HG03342 (cell line): ENCODE results near the gene ILK.

ENCODE experiments used
- ATAC-seq: cut with Tn5 transposase; IDR thresholded peaks from one replicate; pipeline ENCODE4 v1.9.1; 2021; ENCODE audit warnings: mild to moderate bottlenecking, moderate library complexity; ENCODE audit not compliant: unreplicated experiment

The ILK gene

DNA sequence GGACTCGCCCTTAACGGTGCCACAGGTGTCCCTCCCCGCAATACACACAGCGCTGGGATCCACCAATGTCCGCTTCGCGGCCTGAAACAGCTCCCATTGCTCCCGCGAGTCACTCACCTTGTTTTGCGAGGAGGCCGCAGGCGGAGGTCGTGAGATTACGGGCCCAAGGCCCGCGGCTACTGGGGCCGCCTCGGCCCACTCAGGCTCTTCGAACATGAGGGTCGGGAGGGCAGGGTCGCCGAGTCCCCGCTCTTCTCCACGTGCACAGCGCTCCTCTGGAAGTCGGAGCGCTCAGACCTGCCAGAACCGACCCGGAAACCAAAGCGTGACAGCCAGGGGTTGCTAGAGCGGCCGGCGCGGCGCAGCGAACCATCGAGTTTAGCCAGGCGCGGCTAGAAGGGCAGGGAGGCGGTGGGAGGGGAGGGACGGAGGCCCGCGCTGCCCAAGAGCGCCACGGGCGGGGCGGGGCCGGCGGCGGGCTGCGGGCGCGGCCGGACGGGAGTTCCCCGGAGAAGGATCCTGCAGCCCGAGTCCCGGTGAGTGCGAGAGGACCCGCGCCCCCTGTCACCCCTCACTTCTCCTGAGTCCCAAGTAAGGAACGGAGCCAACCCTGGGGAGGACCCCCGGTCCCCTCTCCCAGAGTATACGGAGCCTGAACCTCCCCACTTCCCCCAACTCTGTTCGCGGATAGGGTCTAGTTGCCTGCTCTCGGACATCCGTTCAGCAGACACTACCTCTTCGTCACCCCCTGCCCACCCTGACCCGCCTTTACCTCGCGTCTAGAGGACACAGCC, at the start of gene ILK, which contains the start of gene RRP8:
TSS of gene ILK (plus strand) at position 488 of the 794 bp plus-strand sequence. CDS start 498 bp downstream, outside the sequence.
TSS of gene RRP8 (minus strand) at position 330 of the 794 bp plus-strand sequence. CDS start at position 216, 114 bp downstream.
- ATAC-seq = peak; percentile 78

DNA sequence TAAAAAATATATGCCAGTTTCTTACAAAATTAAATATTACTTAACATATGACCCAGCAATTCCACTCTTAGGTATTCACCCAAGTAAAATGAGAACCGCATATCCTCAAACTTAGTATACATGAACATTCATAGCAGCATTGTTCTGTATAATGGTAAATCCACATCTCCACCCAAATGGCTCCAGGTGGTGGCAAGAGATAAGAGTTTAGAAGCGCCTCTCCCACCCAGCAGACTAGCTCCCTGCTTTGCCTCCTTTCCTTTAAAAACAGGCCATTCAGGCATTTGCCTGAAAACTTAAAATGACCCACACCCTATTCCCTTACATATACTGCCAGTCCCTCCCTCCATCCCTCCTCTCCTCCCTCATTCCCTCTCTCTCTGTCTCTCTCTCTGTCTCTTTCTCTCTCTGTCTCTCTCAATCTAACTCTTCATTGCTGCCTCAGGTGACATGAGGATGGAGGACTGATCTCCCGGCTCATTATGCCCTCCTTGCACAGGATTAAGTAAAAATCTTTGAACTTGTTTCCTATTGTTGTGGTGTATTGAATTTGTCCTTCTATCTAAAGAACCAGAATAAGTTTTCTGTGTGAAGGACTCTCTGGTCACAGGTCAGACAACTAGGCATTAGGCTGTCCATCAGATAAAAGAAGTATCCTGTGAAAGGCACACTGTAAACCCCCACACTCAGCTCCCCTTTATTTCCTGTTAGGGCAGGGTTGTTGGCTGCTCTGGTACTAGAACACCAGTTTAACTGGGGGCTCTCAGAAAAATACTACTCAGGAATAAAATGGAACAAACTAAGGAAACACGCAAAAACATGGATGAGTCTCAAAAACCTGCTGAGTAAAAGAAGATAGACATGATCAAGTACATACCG, 48.5 kb upstream of the ILK start:
- no peak for ATAC-seq

DNA sequence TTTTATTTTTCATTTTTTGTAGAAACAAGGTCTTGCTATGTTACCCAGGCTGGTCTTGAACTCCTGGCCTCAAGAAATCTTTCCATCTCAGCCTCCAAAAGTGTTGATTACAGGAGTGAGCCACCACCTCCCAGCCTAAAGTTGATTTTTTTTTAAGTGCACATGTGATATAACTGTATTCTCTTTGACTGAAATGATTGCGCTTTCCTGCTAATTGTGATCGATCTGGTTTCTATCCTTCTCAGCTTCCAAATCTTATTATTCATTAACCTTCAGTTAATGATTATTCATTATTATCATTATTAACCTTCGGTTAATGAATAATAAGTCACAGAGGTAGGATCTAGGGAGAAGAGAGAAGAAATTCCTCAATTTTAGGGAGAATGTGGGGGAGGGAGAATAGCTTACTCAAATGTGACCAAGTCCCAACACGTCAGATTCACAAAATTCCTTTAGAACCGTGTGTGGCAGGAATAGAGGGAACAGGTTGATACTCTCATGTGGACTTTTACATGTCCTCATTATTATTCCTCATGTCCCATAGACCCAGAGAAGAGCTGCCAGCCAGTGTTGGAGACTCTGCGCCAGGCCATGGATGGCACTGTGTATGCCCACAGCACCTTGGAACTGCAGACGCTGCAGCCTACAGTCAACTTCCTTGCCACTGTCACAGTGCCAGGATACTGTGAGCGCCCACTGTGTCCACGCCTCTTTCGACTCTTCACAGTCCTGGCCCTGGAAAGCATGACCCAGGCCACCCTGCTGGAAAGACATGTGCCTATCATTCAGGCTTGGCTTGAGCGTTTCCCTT, 47.2 kb upstream of the ILK start:
- ATAC-seq = no peak

DNA sequence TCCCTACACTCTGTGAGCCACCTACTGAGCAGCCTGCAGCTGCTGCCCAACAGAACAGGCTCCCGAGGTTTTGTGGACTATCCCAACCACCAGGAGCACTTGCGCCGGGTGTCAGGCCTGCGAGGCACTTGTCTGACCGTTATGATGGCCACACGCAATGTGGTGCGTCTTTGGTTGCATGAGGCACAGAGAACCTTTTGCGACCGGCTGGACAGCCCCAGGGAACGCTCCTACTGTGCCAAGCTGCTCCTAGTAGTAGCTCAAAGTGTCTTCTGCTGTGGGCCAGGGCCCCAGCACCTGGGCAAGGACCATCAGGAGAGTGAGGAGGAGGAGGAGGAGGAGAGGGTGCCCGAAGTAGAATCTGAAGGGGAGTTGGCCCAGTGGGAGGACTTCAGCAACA, 46.5 kb upstream of the ILK start:
- no peak for ATAC-seq

DNA sequence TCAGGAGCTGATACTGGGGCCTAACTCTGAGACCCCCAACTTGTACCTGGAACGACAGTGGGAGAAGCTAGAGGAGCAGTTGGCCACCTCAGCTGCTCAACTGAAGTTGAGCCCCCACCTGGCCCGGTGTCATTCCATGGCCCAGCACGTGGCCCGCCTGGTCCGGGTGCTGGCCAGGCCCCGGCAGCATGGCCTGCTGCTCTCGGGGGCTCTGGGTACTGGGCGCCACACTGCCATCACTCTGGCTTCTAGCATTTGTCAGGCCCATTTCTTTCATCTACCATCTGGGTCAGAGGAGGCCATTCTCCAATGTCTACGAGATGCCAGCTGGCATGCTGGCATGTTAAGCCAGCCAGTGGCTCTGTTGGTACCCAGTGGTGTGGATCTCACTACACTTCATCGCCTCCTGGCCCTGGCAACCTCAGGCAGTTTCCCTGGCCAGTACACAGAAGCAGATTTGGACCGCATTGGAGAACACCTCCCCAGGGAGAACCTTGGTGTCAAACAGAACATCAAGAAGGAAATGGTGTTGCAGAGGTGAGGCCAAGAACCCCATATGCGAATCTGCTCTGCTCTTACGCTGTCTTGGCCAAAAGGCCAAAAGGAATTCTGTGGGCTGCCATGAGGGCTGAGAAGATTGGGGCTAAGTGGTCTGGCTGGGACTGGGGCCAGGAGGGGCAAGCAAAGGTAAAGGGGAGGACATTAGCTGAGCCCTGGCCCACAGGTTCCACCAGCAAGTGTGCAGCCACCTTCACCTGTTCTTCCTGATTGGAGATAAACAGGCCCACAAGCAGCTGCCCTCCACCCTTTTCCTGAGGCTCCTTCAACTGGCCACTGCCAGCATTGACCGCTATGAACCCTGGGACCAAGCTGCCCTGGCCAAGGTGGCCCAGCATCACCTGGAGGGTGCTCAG, 45.6 kb upstream of the ILK start:
- ATAC-seq = no peak

DNA sequence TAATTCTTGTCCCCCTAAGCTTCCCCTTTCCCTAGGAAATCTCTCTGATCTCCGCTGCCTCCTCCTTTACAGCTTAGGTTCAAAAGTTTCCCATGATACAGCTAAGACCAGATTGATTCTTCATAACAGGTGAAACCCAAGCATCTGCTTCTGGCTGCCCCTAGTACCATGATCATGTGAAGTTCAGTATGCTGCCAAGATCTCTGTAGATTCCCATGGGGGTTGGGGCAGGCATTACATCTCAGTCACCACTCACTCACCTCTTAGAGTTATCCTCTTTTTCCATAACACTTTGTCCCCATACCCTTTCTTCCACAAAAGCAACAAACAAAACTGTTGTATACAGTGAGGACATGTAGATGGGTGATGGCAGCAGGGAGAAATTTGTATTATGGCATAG, 44.2 kb upstream of the ILK start:
- no peak for ATAC-seq

DNA sequence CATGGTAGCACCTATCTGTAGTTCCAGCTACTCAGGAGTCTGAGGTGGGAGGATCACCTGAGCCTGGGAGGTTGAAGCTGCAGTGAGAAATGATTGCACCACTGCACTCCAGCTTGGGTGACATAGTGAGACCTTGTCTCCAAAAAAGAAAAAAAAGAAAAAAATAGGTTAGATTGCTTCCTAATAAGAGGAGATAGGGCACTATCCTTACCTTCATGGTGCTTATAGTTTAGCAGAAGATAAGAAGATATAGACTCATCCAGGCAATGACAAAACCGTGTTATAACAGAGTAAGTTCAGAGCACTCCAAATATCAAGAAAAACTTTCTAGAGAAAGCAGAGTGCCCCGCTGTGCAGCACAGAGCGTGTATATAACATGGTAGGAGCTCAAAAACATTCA, 42.3 kb upstream of the ILK start:
- no peak for ATAC-seq

DNA sequence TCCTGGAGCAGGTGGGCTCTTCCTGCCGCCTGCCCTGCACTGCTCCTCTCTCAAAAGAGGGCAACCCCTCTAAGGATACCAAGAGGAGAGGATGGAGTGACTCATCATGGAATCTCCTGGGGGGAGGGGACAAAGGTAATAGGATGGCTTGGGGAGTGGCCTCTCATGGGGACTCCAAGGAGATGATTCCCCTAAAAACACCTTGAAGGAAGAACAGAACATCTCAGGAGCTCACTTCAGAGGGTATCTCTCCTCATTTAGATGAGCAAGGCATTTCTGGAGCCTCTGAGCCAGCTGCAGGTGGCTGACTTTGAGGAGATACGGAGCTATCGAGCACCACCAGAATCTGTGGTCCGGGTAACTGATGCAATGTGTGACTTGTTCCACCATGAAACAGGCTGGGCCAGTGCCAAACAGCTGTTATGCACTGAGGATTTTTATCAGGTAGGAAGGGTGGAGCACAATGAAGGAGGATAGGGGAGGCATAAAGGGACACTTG, 40.4 kb upstream of the ILK start:
- no peak for ATAC-seq

DNA sequence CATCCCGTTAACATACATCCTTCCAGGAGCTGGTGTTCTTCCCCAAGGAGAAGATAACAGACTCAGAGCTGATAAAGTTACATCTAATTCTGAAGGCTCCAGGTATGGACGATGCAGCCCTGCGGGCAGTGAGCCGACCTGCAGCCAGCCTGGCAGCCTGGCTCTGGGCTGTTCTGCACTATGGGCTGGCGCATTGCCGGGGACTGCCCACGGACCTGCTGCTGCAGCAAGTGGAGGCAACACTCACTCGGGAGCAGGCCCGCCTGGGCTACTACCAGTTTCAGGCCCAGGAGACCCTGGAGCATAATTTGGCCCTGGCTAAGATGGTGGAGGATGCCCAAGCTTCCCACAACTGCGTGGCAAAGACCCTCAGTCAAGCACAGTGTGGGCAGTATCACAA, 39.9 kb upstream of the ILK start:
- no peak for ATAC-seq

DNA sequence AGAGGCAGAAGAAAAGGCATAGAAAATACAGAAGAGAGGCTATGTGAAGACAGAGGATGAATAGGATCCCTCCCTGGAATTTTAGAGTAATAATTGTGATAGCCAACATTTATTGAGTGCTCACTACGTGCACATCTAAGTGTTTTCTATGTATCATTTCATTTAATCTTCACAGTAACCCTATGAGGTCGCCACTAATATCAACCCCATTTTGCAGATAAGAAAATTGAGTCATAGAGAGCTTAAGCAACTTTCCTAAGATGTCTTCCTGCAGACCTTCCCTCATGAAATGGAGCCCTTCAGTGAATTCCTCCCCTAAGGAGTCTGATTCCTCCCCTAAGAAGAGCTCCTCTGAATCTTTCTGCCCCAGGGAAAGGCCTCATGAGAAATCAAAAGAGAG, 38.2 kb upstream of the ILK start:
- ATAC-seq = no peak

DNA sequence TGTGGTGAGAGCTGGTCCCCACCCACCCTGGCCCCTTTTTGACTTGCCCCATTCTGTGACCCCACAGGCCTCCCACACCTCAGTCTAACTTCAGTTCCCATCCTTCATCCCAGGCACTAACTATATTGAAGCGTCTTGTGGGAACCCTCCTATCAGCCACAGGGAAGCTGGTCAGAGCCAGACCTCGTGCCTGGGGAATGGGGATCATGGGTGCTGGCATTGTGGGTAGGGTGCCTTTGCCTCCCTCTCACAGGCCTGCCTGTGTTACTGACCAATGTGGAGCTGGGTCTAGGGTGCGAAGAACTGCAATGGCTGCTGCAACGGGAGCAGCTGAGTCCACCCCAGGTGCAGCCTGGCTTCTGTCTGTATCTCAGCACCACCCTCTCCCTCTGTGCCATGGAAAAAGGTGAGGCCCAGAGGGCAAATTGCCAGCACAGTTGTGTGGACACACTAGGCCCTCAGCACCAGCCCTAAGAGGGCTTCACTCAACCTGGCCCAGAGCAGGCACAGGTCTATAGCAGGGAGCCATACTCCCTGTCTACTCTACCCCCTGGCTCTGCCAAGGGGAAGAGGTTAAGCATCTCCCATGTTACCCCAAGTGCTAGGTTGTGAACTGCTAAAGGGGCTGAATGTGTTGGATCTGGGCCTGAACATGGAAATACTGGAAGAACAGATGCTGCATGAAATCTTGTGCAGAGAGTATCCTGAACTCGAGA, 37.4 kb upstream of the ILK start:
- ATAC-seq = no peak

DNA sequence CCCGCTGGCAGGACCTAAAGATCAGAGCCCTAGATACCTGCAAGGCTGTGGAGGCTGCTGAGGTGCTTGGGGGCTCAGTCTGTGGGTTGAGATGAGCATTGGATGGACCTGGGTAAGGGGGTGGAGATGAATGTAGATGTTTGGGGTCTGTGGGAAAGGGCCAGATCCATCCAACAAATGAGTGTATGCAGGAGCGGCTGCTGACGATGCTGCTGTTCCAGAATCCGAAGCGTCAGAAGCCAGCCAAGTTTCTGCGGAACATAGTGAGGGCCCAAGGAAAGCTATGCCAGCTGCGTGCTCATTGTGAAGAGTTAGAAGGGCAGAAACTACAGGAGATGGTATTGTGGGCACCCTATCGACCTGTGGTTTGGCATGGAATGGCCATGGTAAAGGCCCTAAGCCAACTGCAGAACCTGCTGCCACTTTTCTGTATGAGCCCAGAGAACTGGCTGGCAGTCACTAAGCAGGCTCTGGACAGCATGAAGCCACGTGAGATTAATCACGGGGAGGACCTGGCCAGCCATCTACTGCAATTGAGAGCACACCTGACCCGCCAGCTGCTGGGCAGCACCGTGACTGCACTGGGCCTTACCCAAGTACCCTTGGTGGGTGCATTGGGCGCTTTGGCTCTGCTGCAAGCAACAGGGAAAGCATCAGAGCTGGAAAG, 36.7 kb upstream of the ILK start:
- ATAC-seq = no peak

DNA sequence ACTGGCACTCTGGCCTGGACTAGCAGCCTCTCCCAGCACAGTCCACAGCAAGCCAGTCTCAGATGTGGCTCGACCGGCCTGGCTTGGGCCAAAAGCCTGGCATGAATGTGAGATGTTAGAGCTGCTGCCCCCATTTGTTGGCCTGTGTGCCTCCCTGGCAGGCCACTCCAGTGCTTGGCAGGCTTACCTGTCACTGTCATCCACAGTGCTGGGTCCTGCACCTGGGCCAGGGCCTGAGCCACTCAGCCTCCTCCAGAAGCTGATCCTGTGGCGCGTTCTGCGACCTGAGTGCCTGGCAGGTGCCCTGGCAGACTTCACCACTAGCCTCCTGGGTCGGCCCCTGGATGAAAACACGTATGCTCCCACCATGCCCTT, 36.2 kb upstream of the ILK start:
- ATAC-seq = no peak

DNA sequence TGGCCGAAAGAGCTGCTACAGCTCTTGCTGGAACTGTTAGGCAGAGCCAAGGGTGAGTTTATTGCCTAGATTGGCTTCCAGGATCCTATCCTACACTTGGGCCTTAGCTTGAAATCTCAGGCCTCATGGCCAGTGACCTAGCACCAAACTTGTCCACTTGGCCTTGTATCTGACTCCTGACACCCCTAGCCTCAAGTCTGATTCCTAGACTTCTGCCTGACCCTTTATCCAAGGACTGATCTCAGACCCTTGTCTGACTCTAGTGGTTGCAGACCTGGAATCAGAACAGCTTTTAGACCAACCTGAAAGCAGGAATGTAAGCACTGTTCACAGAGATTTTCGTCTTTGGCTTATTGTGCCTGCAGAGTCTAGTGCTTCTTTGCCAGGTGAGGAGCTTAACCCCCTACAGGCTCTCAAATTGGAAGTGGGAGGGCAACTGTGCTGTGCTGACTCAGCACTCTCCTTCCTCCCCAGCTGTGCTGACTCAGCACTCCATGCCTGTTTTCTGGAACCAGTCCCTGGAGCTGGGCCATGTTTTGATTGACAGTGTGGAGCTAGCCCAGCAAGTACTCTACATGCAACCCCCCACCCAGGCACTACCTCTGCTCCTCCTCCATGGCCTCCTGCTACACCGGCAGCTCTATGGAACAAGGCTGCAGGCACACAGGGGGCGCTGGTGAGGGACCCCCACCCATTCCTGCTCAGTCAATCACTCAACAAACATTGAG, 35.2 kb upstream of the ILK start:
- no peak for ATAC-seq

DNA sequence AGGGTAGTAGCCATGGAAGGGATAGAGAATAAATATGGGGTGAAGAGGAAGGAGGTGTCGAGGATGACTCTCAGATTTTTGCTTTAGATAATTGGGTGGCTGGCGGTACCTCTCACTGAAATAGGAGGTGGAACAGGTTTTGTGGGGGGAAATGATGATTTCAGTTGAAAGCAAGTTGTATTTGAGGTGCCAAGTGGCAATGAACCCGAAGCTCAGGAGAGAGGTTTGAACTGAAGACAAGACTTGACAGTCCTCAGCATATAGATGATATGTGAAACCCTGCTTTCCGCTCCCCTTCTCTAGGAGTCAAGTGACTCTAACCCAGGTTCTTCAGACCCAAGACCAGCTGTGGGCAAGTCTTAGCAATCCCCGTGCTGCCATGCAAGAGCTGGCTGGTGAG, 33.9 kb upstream of the ILK start:
- ATAC-seq = no peak

DNA sequence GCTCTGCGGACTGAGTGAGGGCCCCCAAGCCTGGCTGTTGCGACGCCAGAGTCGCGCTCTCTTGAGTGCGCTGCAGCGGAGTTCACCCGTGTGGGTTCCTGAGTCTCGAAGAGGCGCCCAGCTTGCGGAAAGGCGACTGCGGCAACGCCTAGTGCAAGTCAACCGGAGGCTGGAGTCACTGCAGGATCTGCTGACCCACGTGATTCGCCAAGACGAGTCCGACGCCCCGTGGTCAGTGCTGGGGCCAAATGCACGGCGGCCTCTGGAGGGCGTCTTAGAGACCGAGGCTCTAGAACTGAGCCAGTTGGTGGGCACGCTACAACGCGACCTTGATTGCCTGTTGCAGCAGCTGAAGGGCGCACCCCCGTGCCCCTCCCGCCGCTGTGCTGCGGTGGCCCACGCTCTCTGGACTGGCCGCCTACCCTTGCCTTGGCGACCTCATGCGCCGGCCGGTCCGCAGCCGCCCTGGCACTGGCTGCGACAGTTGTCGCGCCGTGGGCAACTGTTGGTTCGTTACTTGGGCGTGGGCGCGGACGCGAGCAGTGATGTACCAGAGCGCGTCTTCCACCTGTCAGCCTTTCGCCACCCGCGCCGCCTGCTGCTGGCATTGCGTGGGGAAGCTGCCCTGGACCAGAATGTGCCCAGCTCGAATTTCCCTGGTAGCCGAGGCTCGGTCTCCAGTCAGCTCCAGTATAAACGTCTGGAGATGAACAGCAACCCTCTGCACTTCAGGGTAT, 32.7 kb upstream of the ILK start:
- ATAC-seq = no peak

DNA sequence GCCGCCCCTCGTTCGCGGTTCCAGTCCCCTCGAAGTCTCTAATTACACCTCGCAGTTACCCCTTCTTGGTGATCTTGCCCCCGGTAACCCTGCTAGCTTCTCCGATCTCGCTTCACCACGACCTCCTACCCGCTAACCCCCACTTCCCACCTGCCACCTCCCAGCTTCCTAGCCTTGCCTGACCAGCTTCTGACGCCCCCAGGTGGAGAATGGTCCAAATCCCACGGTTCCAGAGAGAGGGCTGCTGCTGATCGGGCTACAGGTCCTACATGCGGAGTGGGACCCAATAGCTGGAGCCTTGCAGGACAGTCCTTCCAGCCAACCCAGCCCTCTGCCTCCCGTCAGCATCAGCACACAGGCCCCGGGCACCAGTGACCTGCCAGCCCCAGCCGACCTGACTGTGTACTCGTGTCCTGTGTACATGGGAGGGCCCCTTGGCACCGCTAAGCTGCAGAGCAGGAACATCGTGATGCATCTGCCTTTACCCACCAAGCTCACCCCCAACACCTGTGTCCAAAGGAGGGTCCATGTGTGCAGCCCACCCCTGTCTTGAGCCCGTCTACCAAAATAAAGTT, 32.1 kb upstream of the ILK start:
- no peak for ATAC-seq
